BE2C (cell line): ENCODE results near the gene WWP2.
A peak's percentile ranks its signal among the peaks of the same experiment; 100 is the strongest.
"Not testable (repeated sequence)": the region's sequence is repeated elsewhere in the genome, so short reads cannot be mapped to it uniquely, and the experiment has no call there.

Experiments used
- DNase-seq: peaks from one replicate; pipeline ENCODE4 v3.0.0-alpha.2; 2020
- H3K27me3 ChIP-seq: fragments of 250-450 bp; sonication (Bioruptor Pico); 2 replicates; pipeline ENCODE4 v1.5.1; 2020; ENCODE audit warnings: mild to moderate bottlenecking
- H3K36me3 ChIP-seq: fragments of 250-450 bp; sonication (Bioruptor Pico); 2 replicates; pipeline ENCODE4 v1.5.1; 2020; ENCODE audit warnings: mild to moderate bottlenecking
- H3K4me1 ChIP-seq: fragments of 250-450 bp; sonication (Bioruptor Pico); 2 replicates; pipeline ENCODE4 v1.5.1; 2020
- H3K4me3 ChIP-seq: 2 replicates; pipeline ENCODE4 v1.5.1; 2011; ENCODE audit warnings: low read depth, low read length
- H3K9me3 ChIP-seq: fragments of 250-450 bp; sonication (Bioruptor Pico); 2 replicates; pipeline ENCODE4 v1.5.1; 2020
- TF ChIP-seq, protein P1 (sequence below): IDR thresholded peaks from 2 replicates; pipeline ENCODE4 v1.5.1; 2012; ENCODE audit warnings: mild to moderate bottlenecking, low read depth, low read length

The WWP2 gene

DNA sequence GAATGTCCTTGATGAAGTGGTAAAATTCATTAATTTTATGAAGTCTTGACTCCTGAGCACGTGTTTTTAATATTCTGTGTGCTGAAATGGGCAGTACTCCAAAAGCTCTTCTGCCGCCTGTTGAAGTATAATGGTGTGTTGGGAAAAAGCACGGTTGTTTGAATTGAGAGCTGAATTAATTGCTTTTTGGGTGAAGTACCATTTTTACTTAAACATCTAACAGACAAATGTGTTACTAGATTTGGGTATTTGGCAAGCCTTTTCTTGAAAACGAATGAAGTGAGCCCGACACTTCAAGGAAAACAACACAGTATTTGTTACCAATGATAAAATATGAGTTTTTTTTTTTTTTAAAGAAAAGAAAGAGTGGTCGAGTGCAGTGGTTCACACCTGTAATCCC, 22.5 kb downstream of the WWP2 start:
- Histone ChIP-seq H3K4me3 (no peak overlapping the region), H3K36me3 (peaks cover 7% of the 10 kb centered on the region), H3K27me3 (no peaks in the 10 kb centered on the region), H3K4me1 (no peaks in the 10 kb centered on the region), H3K9me3 (no peaks in the 10 kb centered on the region)
- no peak for DNase-seq
- TF ChIP-seq, protein P1, sequence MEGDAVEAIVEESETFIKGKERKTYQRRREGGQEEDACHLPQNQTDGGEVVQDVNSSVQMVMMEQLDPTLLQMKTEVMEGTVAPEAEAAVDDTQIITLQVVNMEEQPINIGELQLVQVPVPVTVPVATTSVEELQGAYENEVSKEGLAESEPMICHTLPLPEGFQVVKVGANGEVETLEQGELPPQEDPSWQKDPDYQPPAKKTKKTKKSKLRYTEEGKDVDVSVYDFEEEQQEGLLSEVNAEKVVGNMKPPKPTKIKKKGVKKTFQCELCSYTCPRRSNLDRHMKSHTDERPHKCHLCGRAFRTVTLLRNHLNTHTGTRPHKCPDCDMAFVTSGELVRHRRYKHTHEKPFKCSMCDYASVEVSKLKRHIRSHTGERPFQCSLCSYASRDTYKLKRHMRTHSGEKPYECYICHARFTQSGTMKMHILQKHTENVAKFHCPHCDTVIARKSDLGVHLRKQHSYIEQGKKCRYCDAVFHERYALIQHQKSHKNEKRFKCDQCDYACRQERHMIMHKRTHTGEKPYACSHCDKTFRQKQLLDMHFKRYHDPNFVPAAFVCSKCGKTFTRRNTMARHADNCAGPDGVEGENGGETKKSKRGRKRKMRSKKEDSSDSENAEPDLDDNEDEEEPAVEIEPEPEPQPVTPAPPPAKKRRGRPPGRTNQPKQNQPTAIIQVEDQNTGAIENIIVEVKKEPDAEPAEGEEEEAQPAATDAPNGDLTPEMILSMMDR: no peak

DNA sequence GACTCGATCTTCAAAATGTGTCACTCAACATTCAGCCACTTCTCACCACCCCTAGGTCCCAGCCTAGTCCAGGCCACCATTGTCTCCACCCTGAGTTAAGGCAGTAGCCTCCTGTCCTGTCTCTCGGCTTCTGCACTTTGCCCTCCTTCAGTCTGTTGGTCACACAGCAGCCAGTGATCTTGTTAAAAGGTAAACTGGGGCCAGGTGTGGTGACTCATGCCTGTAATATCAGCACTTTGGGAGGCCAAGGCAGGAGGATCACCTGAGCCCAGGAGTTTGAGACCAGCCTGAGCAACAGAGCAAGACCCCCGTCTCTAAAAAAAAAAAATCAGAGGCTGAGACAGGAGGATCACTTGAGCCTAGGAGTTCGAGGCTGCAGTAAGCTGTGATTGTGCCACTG, 25.8 kb downstream of the WWP2 start:
- Histone ChIP-seq H3K9me3 (no peaks in the 10 kb centered on the region), H3K36me3 (peaks cover 7% of the 10 kb centered on the region), H3K4me1 (no peaks in the 10 kb centered on the region), H3K4me3 (no peak overlapping the region), H3K27me3 (no peaks in the 10 kb centered on the region)
- no peak for DNase-seq
- TF ChIP-seq, protein P1: no peak

DNA sequence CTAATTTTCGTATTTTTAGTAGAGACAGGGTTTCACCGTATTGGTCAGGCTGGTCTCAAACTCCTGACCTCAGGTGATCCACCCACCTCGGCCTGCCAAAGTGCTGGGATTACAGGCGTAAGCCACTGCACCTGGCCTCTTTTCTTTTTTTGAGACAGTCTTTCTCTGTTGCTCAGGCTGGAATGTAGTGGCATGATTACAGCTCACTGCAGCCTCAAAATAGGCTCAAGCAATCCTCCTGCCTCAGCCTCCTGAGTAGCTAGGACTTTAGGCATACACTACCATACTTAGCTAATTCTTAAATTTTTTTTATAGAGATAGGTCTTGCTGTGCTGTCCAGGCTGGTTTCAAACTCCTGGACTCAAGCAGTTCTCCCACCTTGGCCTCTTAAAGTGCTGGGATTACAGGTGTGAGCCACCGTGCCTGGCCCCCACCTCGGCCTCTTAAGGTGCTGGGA, 29.3 kb downstream of the WWP2 start:
- not testable (repeated sequence) for H3K4me1 ChIP-seq, H3K4me3 ChIP-seq, DNase-seq, H3K36me3 ChIP-seq, H3K27me3 ChIP-seq, H3K9me3 ChIP-seq

DNA sequence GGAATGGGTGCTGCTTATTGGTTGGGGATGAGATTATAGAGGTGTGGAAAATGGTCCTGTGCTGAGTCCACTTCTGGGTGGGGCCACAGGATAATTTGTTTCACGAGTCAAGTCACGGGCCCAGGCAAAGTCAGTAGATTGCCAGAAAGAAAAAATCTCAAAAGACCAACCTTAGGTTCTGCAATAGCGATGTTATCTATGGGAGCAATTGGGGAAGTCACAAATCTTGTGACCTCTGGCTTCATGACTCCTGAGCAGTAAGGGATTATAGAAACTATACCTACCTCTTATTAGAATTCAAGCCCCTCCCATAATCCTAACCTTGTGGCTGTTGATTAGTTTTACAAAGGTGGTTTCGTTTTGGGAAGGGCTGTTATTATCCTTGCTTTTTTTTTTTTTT, 31.4 kb downstream of the WWP2 start:
- Histone ChIP-seq H3K27me3 (no peaks in the 10 kb centered on the region), H3K9me3 (no peaks in the 10 kb centered on the region), H3K4me3 (no peak overlapping the region), H3K4me1 (no peaks in the 10 kb centered on the region), H3K36me3 (no peaks in the 10 kb centered on the region; the same call in 1 of the 2 replicates)
- no peak for DNase-seq
- TF ChIP-seq, protein P1: no peak

DNA sequence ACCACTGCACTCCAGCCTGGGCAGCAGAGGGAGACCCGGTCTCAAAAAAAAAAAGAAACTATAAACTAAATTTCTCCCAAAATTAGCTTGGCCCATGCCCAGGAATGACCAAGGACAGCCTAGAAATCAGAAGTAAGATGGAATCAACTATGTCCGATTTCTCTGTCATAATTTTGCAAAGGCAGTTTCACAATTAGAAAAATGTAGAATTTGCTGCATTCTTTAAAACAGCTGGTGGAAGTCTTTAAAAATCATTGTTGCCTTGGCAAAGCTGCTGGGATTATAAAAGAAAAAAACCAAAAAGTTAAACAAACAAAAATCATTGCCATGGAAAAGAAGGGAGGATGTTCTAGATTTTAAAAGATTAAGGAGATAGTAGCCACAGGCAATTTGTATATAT, 32.4 kb downstream of the WWP2 start:
- Histone ChIP-seq H3K4me3 (no peak overlapping the region), H3K9me3 (no peaks in the 10 kb centered on the region), H3K27me3 (no peaks in the 10 kb centered on the region), H3K4me1 (no peaks in the 10 kb centered on the region), H3K36me3 (no peaks in the 10 kb centered on the region)
- TF ChIP-seq, protein P1: no peak
- no peak for DNase-seq

DNA sequence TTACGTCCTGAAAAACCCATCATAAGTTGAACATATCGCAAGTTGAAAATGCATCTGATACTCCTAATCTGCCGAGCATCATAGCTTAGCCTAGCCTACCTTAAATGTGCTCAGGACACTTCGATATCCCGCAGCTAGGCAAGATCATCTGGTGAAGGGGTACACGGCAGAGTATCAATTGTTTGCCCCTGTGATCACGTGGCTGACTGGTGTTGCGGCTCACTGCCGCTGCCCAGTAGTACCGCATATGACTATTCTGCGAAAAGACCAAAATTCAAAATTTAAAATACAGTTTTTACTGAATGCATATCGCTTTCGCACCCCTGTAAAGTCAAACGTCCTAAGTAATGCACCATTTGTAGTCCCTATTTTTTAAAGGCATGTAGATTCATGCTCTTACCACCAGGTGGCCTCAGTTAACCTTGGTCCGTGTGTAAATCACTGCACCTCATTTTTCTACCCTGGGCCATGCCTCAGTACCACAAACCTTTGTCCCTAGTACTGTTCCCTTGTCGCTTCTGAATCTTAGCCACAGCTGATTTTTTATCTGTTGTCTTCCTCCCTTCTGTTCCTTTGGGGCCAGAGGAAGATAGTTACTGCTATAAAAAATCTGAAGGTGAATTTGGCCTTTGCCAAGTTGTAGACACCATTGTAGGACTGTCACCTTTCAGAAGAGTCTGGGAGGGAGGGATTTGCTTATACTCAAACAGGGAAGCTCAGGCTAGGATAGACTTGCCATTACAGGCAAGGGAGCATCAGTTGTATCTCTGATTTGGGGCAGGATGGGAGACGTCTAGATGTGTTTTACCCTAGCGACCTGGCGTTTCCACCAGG, 34.4 kb downstream of the WWP2 start:
- Histone ChIP-seq H3K9me3 (no peaks in the 10 kb centered on the region), H3K36me3 (no peaks in the 10 kb centered on the region), H3K27me3 (no peaks in the 10 kb centered on the region), H3K4me3 (peak overlapping the region; percentile 31), H3K4me1 (no peaks in the 10 kb centered on the region)
- peak; percentile 57 for DNase-seq
- TF ChIP-seq, protein P1: peak; percentile 96
